Measurements from ENCODE around the gene CCDC14. TPM values are rescaled to one million over a fixed set of nuclear protein-coding genes. Genes with fewer than 3 reads are reported as not detected.
"Not testable (repeated sequence)": the region's sequence is repeated elsewhere in the genome, so short reads cannot be mapped to it uniquely, and the experiment has no call there.

The CCDC14 gene
- total RNA-seq, 4 donors from 2014 or later = 7.7 to 28.4 (median 26.8) TPM

GRCh38 chr3:123993818-123994217, 32.8 kb upstream of the CCDC14 start:
- Histone ChIP-seq H3K4me3 (no peak overlapping the region), H3K4me1 (no peaks in the 10 kb centered on the region), H3K27me3 (peaks cover 0 to 29% (median 0%) of the 10 kb centered on the region in 4 donors), H3K9me3 (peaks cover 0 to 6% (median 5%) of the 10 kb centered on the region in 3 donors), H3K27ac (no peak overlapping the region), H3K36me3 (no peaks in the 10 kb centered on the region)
- no peak for TF ChIP-seq POLR2A (IDR thresholded peaks at IDR 0.05)
- TF ChIP-seq, protein P1, sequence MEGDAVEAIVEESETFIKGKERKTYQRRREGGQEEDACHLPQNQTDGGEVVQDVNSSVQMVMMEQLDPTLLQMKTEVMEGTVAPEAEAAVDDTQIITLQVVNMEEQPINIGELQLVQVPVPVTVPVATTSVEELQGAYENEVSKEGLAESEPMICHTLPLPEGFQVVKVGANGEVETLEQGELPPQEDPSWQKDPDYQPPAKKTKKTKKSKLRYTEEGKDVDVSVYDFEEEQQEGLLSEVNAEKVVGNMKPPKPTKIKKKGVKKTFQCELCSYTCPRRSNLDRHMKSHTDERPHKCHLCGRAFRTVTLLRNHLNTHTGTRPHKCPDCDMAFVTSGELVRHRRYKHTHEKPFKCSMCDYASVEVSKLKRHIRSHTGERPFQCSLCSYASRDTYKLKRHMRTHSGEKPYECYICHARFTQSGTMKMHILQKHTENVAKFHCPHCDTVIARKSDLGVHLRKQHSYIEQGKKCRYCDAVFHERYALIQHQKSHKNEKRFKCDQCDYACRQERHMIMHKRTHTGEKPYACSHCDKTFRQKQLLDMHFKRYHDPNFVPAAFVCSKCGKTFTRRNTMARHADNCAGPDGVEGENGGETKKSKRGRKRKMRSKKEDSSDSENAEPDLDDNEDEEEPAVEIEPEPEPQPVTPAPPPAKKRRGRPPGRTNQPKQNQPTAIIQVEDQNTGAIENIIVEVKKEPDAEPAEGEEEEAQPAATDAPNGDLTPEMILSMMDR (IDR thresholded peaks at IDR 0.05) = no peak
- DNase-seq = no peak
- intact Hi-C loops (cut with DNase I) = no loop called here
- 48 to 79% methylated on average over 1 of the region's 1 CpG for WGBS, 2 donors

GRCh38 chr3:123991730-123992588, 30.9 kb upstream of the CCDC14 start, which contains the start of gene ROPN1:
TSS of gene ROPN1 (minus strand) at chr3:123992124. CDS start at chr3:123980481, 11,643 bp downstream.
- Histone ChIP-seq H3K27me3 (peaks cover 0 to 38% (median 0%) of the 10 kb centered on the region in 4 donors), H3K4me3 (peak within 1 kb of the TSS in 1 of 4 donors; percentile 32)
- H3K4me1 ChIP-seq; DNase-seq; H3K9me3 ChIP-seq; H3K27ac ChIP-seq; H3K36me3 ChIP-seq; intact Hi-C loops (cut with DNase I): not testable (repeated sequence)
- 20% methylated on average over 1 of the region's 49 CpGs; no CpG with 5 or more reads in 1 of the 2 donors for WGBS, 2 donors

DNA sequence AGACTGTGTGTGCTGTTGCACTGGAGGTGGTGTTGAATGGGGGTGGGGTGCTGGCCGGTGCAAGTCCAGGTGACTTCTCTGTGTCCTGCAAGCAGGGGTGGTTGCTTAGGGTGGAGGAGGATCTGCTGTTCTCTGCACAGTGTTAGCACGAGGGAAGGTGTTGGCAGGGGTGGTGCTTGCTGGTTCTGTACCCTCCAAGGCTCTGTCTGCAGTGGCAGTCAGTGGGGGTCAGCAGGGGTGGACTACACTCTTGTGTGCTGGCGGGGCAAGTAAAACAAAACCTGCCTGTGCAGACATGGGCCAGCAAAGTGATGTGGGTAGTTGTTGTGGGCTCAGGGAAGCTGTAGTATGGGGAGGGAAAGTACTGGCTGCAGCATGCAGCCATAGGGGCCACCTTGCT, 25.4 kb upstream of the CCDC14 start:
- peaks cover 0 to 67% (median 0%) of the 10 kb centered on the region in 4 donors for H3K27me3 ChIP-seq
- no peaks in the 10 kb centered on the region for H3K9me3 ChIP-seq
- no peaks in the 10 kb centered on the region for H3K4me1 ChIP-seq
- TF ChIP-seq, protein P1 (IDR thresholded peaks at IDR 0.05) = no peak
- TF ChIP-seq POLR2A (IDR thresholded peaks at IDR 0.05) = no peak
- 74% methylated on average over 2 of the region's 3 CpGs for WGBS, 2 donors
- no peaks in the 10 kb centered on the region for H3K36me3 ChIP-seq
- no peak overlapping the region for H3K27ac ChIP-seq
- H3K4me3 ChIP-seq = no peak overlapping the region
- intact Hi-C loops (cut with DNase I) = no loop called here
- no peak for DNase-seq

GRCh38 chr3:123984957-123985356, 23.9 kb upstream of the CCDC14 start:
- H3K36me3 ChIP-seq = no peaks in the 10 kb centered on the region
- 65 to 73% methylated on average over 3 of the region's 3 CpGs for WGBS, 2 donors
- no peak for DNase-seq
- intact Hi-C loops (cut with DNase I) = no loop called here
- H3K4me3 ChIP-seq = no peak overlapping the region
- no peak for TF ChIP-seq POLR2A (IDR thresholded peaks at IDR 0.05)
- peaks cover 0 to 4% (median 0%) of the 10 kb centered on the region in 3 donors for H3K4me1 ChIP-seq
- H3K9me3 ChIP-seq = no peaks in the 10 kb centered on the region
- peaks cover 0 to 72% (median 0%) of the 10 kb centered on the region in 4 donors for H3K27me3 ChIP-seq
- H3K27ac ChIP-seq = no peak overlapping the region

DNA sequence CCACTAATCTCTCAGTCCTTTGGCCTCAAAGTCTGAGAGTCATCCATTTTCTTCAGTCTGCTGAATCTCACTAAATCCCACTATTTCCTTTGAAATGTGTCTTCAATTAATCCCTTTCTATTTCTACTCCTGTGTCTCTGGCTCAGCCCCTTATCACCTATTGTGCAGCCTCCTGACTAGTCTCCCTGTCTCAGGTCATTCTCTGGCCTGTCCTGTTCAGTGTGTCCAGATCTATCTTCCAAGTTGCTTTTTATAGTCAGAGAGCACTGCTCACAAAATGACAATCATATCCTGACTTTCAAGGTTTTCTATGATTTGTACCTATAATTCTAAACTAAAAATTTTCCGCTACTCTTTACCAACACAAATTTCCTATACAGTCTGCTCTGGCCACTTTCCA, 23.3 kb upstream of the CCDC14 start:
- Histone ChIP-seq H3K27ac (no peak overlapping the region), H3K4me1 (peaks cover 0 to 6% (median 0%) of the 10 kb centered on the region in 3 donors), H3K36me3 (no peaks in the 10 kb centered on the region), H3K9me3 (no peaks in the 10 kb centered on the region), H3K27me3 (peaks cover 0 to 69% (median 0%) of the 10 kb centered on the region in 4 donors), H3K4me3 (no peak overlapping the region)
- intact Hi-C loops (cut with DNase I) = no loop called here
- DNase-seq = no peak
- TF ChIP-seq, protein P1 (IDR thresholded peaks at IDR 0.05) = no peak
- no peak for TF ChIP-seq POLR2A (IDR thresholded peaks at IDR 0.05)
- 86 to 92% methylated on average over 1 of the region's 1 CpG for WGBS, 2 donors

- DNase-seq; H3K27ac ChIP-seq; intact Hi-C loops (cut with DNase I): not testable (repeated sequence)
These were observed 20.3 kb upstream of the CCDC14 start for GRCh38 chr3:123981317-123981716.

More at GRCh38 chr3:123981317-123981716, 20.3 kb upstream of the CCDC14 start:
- H3K36me3 ChIP-seq, H3K4me1 ChIP-seq, H3K9me3 ChIP-seq, H3K4me3 ChIP-seq: not testable (repeated sequence)
- 37 to 47% methylated on average over 4 of the region's 4 CpGs for WGBS, 2 donors
- peaks cover 0 to 48% (median 0%) of the 10 kb centered on the region in 4 donors for H3K27me3 ChIP-seq

Data from esophagus squamous epithelium (tissue), 5 donors.